ENCODE results near the gene WNT1. TPM values are rescaled to one million over a fixed set of nuclear protein-coding genes. Genes with fewer than 3 reads are reported as not detected.

The WNT1 gene
- total RNA-seq, 4 donors from 2014 or later, result not detected

- no peak overlapping the region for H3K27ac ChIP-seq
- H3K4me3 ChIP-seq, result peak overlapping the region in 2 of 4 donors; percentile 35 to 40
- no peak for DNase-seq (ENCODE audit: low spot score in 2 of 2)
- no peaks in the 10 kb centered on the region for H3K36me3 ChIP-seq
- no peaks in the 10 kb centered on the region for H3K9me3 ChIP-seq
- H3K4me1 ChIP-seq, result peaks cover 0 to 41% (median 35%) of the 10 kb centered on the region in 4 donors
- TF ChIP-seq POLR2A (IDR thresholded peaks at IDR 0.05) (no peak), EP300 (IDR thresholded peaks at IDR 0.05) (no peak)
- TF ChIP-seq, protein P1, sequence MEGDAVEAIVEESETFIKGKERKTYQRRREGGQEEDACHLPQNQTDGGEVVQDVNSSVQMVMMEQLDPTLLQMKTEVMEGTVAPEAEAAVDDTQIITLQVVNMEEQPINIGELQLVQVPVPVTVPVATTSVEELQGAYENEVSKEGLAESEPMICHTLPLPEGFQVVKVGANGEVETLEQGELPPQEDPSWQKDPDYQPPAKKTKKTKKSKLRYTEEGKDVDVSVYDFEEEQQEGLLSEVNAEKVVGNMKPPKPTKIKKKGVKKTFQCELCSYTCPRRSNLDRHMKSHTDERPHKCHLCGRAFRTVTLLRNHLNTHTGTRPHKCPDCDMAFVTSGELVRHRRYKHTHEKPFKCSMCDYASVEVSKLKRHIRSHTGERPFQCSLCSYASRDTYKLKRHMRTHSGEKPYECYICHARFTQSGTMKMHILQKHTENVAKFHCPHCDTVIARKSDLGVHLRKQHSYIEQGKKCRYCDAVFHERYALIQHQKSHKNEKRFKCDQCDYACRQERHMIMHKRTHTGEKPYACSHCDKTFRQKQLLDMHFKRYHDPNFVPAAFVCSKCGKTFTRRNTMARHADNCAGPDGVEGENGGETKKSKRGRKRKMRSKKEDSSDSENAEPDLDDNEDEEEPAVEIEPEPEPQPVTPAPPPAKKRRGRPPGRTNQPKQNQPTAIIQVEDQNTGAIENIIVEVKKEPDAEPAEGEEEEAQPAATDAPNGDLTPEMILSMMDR (IDR thresholded peaks at IDR 0.05), result no peak
- H3K27me3 ChIP-seq, result peaks cover 2 to 100% of the 10 kb centered on the region in 2 donors
- 2 to 5% methylated on average over 47 to 56 of the region's 91 CpGs for WGBS, 2 donors
Observed at GRCh38 chr12:48980953-48981756, 3.0 kb downstream of the WNT1 start.

- WGBS, 2 donors, result 28% methylated on average over 13 of the region's 13 CpGs
- Histone ChIP-seq H3K4me3 (no peak overlapping the region), H3K4me1 (peaks cover 0 to 41% (median 35%) of the 10 kb centered on the region in 4 donors), H3K27ac (no peak overlapping the region), H3K9me3 (no peaks in the 10 kb centered on the region), H3K36me3 (no peaks in the 10 kb centered on the region), H3K27me3 (peaks cover 2 to 100% of the 10 kb centered on the region in 2 donors)
- TF ChIP-seq EP300 (IDR thresholded peaks at IDR 0.05) (no peak), POLR2A (IDR thresholded peaks at IDR 0.05) (no peak)
- TF ChIP-seq, protein P1 (IDR thresholded peaks at IDR 0.05), result no peak
- DNase-seq (ENCODE audit: low spot score in 2 of 2), result no peak
Observed at GRCh38 chr12:48981757-48982157, 3.6 kb downstream of the WNT1 start.

GRCh38 chr12:48982397-48983080, 4.4 kb downstream of the WNT1 start:
- Histone ChIP-seq H3K9me3 (no peaks in the 10 kb centered on the region), H3K4me1 (peaks cover 0 to 41% (median 35%) of the 10 kb centered on the region in 4 donors), H3K27ac (no peak overlapping the region), H3K36me3 (no peaks in the 10 kb centered on the region), H3K4me3 (no peak overlapping the region), H3K27me3 (peaks cover 2 to 100% of the 10 kb centered on the region in 2 donors)
- WGBS, 2 donors, result 53 to 59% methylated on average over 6 of the region's 6 CpGs
- TF ChIP-seq, protein P1 (IDR thresholded peaks at IDR 0.05), result no peak
- TF ChIP-seq POLR2A (IDR thresholded peaks at IDR 0.05) (no peak), EP300 (IDR thresholded peaks at IDR 0.05) (no peak)
- no peak for DNase-seq (ENCODE audit: low spot score in 2 of 2)

DNA sequence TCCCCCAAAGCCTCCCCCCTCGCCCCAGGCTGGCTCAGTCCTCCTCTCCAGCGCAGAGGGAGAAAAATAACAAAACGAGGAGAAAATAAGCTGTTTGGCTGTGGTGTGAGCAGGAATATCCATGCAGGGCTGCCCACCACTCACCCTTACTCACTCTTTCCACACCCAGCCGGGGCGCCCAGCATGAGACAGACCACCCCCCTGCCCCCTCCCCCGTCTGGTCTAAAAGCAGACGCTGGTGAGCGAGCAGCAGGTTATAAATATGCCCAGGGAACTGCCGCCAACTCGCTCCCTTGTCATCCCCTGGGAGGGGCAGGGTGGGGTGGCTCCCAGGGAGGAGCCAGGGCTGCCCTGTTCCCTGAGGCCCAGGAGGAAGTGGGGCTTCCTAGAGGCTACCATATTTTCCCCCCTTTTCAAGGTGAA, 7.4 kb downstream of the WNT1 start:
- Histone ChIP-seq H3K27me3 (peaks cover 0 to 100% of the 10 kb centered on the region in 2 donors), H3K9me3 (no peaks in the 10 kb centered on the region), H3K36me3 (no peaks in the 10 kb centered on the region), H3K27ac (no peak overlapping the region), H3K4me1 (peaks cover 0 to 12% (median 10%) of the 10 kb centered on the region in 4 donors), H3K4me3 (no peak overlapping the region)
- WGBS, 2 donors, result 24 to 37% methylated on average over 10 of the region's 10 CpGs
- no peak for DNase-seq (ENCODE audit: low spot score in 2 of 2)
- TF ChIP-seq, protein P1 (IDR thresholded peaks at IDR 0.05), result no peak
- TF ChIP-seq EP300 (IDR thresholded peaks at IDR 0.05) (no peak), POLR2A (IDR thresholded peaks at IDR 0.05) (no peak)

GRCh38 chr12:48985901-48986300, 7.8 kb downstream of the WNT1 start:
- Histone ChIP-seq H3K9me3 (no peaks in the 10 kb centered on the region), H3K4me3 (no peak overlapping the region), H3K27me3 (peaks cover 0 to 100% of the 10 kb centered on the region in 2 donors), H3K27ac (no peak overlapping the region), H3K4me1 (peaks cover 0 to 7% (median 5%) of the 10 kb centered on the region in 4 donors), H3K36me3 (no peaks in the 10 kb centered on the region)
- TF ChIP-seq POLR2A (IDR thresholded peaks at IDR 0.05) (no peak), EP300 (IDR thresholded peaks at IDR 0.05) (no peak)
- no peak for DNase-seq (ENCODE audit: low spot score in 2 of 2)
- 44 to 55% methylated on average over 2 of the region's 2 CpGs for WGBS, 2 donors

Data from tibial nerve (tissue), 4 donors.